NCI-H2107 (cell line): ENCODE measurements around the gene TUBGCP5.
"Not testable (repeated sequence)": the region's sequence is repeated elsewhere in the genome, so short reads cannot be mapped to it uniquely, and the experiment has no call there.

Experiments
- DNase-seq: peaks from one replicate; lab custom pipeline; 2025; lab: John Stamatoyannopoulos, UW

The TUBGCP5 gene

DNA sequence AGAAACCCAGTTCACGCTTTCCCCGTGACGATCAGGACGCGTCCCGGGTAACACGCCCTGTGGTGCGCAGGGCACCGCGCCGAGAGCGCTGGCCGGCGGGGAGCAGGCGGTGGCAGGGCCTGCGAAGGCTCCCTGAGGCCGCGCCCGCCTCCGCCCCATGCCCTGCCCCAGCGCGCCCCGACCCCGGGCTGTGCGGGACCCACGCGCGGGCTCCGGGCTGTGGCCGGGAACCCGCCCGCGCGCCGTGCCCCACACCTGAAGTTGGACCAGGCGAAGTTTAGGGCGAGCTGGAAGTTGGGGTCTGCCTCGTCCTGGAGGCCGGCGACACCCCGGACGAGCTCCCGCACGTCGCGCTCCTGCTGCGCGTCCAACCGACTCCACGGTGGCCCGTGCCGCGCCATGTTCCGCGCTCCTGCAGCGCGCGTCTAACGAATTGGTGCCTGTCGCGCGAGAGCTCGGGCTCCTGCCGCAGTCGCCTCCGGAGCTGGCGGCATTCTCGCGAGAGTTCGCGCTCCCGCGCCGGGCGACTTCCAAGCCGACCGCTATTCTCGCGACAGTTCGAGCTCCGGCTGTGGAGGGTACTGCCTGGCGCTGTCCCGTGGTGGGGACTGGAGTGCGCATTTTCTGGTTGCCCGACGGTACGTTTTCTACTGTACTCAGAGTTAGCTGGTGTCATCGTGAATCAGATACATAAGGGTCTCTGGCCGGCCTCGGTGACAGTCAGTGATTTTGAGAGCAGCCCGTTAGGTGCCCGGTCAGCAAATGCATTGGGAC, at the start of gene TUBGCP5:
TSS of gene TUBGCP5 (minus strand) at position 427 of the 774 bp plus-strand sequence. CDS start at position 401, 26 bp downstream.
- peak; percentile 80 for DNase-seq

DNA sequence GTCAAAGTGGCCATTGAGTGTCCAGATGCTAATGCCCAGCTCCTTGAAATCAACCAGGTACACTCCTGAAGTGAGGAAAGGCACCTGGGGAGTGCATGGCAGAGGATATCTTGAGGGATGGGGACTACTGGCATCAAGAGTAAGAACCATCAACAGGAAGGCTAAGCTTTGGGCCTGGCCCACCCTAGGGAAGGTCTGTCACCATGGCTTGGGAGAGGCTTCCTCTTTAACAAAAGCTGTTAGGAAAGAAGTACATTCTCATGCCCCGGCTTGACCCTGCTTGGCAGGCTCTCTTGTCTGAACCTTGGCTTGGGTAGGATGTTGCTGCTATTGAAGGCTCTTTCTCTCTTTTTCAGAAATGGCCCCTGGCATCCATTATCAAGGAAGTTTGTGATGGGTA, 43.7 kb upstream of the TUBGCP5 start:
- DNase-seq: no peak

DNA sequence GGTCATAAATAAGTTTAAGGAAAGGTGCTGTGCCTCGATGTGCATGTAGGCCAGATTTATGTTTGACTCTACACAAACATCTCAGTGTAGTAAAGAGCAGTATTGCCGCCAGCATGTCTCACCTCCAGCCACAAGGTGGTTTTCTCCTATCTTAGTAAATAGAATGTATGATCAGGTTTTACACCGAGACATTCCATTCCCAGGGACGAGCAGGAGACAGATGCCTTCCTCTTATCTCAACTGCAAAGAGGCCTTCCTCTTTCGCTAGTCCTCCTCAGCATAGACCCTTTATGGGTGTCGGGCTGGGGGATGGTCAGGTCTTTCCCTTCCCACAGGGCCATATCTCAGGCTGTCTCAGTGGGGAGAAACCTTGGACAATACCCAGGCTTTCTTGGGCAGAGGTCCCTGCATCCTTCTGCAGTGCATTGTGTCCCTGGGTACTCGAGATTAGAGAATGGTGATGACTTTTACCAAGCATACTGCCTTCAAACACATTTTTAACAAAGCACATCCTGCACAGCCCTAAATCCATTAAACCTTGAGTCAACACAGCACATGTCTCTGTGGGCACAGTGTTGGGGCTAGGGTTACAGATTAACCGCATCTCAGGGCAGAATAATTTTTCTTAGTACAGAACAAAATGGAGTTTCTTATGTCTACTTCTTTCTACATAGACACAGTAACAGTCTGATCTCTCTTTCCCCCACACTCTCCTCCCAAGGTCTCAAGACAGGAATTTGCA, 42.8 kb upstream of the TUBGCP5 start:
- DNase-seq: not testable (repeated sequence)

DNA sequence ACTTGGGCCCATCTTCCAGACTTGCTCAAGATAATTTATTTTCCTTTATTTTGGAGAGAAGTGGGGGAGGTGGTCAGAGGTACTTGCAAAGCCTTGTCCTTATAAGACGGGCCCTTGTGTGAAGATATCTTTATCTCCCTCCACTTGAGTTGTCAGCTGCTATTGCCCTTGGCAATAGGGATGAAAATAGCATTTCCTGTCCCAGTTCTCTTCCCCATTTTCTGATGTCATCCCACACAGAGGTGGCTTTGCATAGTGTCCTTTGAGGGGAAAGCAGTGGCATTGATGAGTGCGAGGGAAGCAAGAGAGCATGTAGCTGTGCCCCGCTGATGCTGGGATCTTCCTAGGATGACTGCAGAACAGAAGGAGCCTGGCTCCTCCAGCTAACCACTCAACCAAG, 41.9 kb upstream of the TUBGCP5 start:
- no peak for DNase-seq

DNA sequence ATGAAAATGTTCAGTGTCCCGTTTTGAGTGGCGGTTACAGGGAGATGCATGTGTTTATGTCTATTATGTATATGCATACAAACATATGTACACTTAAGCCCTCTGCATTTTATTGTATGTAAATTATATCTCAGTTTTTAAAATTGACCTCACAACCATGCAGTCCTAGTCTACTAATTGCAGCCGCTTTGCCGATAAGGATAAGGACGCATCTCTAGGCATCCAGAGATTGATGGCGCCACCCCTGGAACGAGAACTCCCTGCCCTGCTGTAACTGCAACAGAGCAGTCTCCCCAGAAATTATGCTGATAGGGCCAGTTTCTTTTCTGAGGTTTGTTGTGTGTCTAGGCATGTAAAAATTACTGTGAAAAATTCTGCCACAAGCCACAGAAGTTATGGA, 40.4 kb upstream of the TUBGCP5 start:
- no peak for DNase-seq

DNA sequence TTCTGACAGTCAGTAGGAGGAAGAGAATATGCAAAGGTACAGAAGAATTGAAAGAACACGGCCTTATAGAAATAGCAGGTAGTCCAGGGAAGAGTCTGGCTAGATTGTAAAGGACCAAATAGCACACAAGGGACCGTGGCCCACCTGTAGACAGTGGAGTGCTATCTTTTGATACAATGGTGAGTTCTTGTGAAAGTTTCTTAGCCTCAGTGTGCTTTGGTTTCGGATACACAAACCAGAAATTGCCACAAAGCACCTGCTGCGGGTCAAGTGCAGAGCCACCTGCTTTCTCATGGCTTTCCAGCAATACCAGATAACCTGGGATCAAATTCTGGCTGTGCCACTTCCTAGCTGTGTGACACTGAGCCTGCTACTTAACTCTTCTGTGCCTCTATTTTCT, 36.6 kb upstream of the TUBGCP5 start:
- no peak for DNase-seq

DNA sequence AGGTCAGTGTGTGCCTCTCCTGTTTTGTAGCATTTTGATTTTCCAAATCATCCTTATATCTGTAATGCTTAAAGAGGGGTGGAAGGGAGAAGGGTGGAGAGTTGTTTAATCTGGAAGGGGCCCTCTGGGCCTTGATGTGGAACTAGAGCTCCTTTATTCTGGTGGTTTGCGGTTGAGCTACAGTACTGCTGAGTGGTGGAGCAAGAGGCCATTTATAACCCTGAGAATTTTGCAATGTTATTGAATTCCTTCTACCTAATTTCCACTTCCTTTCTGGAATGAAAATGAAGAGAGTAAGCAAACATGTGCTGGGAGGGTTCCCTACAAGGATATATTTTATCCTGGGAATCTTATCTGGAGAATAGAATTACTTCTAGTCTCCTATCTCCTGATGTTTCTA, 35.3 kb upstream of the TUBGCP5 start:
- no peak for DNase-seq

DNA sequence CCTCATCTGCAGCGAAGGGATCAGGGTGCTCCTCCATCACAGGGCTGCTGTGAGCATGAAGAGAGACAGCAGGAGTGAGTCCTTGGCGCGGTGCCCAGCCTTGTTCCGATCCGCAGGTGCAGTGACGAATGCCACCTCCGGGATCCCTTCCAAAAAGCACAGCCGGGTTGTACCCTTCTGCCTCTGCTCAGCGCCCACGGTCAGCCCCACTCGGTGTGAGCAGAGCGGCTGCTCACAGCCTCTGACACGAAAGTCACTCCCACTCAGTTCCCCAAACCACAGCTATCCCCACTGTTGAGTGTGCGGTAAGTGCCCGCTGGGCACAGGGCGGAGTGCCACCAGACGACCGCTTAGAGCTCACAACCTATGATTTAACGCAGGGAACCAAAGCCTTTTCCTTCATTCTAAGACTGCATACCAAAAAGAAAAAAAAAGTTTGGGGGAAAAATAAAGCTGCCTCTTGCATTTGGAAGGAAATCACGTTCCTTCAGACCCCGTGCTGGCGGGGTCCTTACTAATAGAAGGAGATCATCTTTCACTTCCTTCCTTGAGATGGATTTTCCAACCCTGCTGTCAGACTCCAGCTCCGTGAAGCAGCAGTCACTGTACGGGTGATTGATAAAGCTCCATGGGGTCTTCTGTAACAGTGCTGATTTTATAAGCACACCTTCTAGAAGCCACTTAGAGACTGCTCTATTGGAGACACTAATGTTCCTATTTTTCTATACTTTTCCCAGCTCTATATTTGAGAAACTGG, 34.7 kb upstream of the TUBGCP5 start:
- DNase-seq: peak; percentile 54

DNA sequence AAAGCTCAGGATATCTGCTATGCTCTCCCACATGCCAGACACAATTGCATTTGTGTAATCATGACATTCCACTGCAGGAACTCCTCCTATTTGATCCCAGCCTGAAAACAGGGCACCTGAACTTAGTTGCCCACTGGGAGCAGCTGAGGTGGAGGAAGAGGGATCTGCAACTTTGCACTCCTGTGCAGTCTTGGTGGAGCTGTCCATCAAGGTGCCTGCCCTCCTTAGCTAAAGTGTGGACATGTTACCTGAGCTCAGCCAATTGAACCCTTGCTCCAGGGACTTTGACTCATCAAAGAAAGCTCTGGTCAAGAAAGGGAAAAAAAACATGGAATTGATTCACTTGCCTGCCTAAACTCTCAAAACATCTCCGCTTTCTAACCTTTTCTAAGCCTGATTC, 33.3 kb upstream of the TUBGCP5 start:
- DNase-seq: no peak

DNA sequence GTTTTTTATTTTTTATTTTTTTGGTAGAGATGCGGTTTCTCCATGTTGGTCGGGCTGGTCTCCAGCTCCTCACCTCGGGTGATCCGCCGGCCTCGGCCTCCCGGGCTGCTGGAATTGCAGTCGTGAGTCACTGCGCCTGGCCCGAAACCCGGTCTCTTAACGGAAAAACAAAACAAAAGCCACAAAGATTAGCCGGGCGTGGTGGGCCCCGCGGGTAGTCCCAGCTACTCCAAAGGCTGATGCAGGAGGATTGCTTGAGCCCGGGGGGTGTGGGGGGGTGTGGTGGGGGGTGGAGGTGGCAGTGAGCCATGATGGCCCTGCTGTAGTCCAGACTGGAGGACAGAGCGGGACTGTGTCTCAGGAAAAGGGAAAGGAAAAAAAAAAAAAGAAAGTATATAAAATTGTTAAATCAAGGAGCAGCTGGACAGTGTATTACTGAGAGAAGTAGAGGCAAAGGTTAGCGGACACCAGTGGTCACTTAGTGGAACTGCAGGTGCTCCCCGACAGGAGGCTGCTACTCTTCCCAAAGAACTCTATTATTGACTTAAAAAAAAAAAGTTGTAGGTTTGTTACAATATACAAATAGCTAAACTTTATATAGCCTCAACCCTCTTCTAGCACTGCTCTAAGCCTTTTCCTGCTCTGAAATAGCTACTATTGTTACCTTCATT, 30.3 kb upstream of the TUBGCP5 start:
- DNase-seq: no peak

DNA sequence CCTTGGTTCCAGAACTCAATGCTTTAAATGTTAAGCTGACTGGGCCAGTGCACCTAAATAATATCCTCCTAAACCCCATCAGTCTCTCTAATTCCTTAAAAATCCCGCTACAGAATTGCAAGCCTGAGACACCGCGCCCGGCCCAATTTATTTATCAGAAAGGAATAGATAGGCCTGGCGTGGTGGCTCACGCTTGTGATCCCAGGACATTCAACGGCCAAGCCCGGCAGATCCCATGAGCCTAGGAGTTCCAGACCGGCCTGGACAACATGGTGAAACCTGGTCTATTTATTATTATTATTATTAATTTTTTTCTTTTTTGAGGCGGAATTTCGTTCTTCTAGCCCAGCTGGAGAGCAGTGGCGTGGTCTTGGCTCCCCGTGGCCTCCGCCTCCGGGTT, 28.0 kb upstream of the TUBGCP5 start:
- DNase-seq: no peak

DNA sequence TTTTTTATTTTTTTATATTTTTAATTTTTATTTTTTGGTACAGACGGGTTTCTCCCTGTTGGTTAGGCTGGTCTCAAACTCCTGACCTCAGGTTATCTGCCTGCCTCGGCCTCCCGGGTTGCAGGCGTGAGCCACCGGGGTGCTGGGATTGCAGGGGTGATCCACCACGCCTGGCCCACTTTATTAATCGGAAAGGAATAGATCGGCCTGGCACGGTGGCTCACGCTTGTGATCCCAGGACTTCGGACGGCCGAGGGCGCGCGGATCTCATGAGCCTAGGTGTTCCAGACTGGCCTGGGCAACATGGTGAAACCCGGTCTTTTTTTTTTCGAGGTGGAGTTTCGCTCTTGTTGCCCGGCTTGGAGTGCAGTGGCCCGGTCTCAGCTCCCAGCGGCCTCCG, 26.5 kb upstream of the TUBGCP5 start:
- no peak for DNase-seq

DNA sequence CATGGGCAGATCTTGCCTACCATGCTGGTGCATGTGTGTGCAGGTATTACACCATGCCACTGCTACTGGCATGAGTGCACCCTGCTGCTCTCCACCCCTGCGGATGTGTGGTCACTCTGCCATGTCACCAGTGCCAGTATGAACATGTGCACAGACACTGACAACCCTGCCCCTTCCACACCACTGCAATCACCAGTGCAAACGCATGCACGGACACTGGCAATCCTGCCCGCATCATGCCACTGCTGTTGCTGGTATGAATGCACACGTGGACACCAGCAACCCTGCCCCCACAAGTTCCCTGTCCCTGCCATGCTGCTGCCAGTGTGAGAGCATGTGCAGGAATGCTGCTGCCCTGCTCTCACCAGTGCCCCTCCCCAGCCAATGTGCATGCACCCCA, 24.8 kb upstream of the TUBGCP5 start:
- DNase-seq: no peak

DNA sequence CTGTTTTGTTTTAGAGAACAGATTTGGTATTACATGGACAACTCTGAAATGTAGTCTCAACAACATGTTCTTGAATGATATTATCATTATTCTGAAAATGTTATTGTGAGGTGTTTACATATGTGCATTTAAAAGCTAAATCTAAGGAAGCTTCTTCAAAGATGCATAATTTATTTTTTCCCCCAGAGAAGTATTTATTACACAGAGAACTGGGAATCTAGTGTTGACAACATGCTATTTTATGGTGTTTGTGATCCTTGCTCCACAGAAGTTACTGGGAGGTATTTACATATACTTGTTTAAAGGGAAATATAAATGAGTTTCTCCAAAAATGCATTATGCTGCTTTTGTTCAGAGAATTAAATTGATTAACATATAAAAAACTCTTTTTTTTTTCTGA, 18.3 kb upstream of the TUBGCP5 start:
- DNase-seq: no peak

DNA sequence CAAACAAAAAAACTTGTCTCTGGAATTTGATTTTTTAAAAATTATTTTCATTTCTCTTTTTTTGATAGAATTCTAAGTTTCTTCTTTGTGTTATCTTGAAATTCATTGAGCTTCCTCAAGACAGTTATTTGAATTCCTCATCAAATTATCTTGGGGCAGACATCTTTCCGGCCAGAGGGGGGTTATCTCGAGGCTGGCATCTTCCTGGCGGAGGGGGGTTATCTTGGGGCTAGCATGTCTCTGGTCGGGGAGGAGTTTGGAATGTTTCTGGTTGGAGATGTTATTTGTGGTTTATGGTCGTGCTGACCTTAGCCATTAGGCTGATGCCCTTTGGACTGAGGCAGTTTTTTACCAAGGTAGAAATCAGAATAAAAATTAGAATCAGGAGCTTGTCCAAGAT, 15.9 kb upstream of the TUBGCP5 start:
- no peak for DNase-seq

DNA sequence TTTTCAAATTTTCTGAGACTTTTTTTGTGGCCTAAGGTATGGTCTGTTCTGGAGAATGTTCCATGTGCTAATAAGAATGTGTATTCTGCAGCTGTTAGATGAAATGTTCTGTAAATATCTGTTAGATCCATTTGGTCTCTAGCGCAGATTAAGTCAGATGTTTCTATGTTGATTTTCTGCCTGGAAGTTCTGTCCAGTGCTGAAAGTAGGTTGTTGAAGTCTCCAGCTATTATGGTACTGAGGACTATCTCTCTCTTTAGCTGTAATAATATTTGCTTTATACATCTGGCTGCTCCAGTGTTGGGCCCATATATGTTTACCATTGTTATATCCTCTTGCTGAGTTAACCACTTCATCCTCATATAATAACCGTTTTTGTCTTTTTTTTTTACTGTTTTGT, 13.2 kb upstream of the TUBGCP5 start:
- no peak for DNase-seq

DNA sequence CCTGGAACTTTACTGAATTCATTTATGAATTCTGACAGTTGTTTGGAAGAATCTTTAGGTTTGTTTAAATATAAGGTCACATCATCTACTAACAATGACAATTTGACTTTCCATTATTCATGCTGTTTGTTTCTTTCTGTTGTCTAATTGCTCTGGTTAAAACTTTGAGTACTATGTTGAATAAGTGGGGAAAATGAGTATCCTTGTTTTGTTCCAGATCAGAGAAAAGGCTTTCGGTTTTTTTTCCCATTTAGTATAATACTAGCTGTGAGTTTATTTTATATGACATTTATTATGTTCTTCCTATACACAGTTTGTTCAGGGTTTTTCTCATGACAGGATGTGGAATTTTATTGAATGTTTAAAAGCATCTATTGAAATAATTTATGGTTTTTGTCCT, 11.3 kb upstream of the TUBGCP5 start:
- no peak for DNase-seq

DNA sequence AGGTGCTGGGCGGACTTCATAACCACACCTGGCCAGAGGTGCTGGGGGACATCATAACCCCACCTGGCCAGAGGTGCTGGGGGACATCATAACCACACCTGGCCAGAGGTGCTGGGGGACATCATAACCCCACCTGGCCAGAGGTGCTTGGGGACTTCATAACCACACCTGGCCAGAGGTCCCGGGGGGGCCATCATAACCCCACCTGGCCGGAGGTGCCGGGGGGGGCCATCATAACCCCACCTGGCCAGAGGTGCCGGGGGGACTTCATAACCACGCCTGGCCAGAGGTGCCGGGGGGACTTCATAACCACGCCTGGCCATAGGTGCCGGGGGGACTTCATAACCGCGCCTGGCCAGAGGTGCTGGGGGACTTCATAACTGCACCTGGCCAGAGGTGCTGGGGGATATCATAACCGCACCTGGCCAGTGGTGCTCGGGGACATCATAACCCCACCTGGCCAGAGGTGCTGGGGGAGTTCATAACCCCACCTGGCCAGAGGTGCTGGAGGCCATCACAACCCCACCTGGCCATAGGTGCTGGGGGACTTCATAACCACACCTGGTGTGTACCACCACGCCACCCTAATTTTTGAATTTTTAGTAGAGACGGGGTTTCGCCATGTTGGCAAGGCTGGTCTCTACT, 10.7 kb upstream of the TUBGCP5 start:
- DNase-seq: no peak

DNA sequence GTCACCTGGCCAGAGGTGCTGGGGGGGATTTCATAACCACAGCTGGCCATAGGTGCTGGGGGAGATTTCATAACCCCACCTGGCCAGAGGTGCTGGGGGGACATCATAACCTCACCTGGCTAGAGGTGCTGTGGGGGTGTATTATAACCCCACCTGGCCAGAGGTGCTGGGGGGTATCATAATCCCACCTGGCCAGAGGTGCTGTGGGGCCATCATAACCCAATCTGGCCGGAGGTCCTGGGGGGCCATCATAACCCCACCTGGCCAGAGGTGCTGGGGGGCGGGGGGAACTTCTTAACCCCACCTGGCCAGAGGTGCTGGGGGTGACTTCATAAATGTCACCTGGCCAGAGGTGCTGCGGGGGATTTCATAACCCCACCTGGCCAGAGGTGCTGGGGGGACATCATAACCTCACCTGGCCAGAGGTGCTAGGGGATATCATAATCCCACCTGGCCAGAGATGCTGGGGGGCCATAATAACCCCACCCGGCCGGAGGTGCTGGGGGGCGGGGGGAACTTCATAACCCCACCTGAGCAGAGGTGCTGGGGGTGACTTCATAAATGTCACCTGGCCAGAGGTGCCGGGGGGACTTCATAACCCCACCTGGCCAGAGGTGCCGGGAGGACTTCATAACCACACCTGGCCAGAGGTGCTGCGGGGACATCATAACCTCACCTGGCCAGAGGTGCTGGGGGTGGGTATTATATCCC, 9.4 kb upstream of the TUBGCP5 start:
- not testable (repeated sequence) for DNase-seq

DNA sequence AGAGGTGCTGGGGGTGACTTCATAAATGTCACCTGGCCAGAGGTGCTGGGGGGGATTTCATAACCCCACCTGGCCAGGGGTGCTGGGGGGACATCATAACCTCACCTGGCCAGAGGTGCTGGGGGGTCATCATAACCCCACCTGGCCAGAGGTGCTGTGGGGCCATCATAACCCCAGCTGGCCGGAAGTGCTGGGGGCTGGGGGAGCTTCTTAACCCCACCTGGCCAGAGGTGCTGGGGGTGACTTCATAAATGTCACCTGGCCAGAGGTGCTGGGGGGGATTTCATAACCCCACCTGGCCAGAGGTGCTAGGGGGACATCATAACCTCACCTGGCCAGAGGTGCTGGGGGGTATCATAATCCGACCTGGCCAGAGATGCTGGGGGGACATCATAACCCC, 4.6 kb upstream of the TUBGCP5 start:
- not testable (repeated sequence) for DNase-seq

DNA sequence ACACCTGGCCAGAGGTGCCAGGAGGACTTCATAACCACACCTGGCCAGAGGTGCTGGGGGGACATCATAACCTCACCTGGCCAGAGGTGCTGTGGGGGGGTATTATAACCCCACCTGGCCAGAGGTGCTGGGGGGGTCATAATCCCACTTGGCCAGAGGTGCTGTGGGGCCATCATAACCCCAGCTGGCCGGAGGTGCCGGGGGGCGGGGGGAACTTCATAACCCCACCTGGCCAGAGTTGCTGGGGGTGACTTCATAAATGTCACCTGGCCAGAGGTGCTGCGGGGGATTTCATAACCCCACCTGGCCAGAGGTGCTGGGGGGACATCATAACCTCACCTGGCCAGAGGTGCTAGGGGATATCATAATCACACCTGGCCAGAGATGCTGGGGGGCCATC, 4.2 kb upstream of the TUBGCP5 start:
- not testable (repeated sequence) for DNase-seq
